ENCODE data around the gene PFN1. TPM values are rescaled to one million over a fixed set of nuclear protein-coding genes. Genes with fewer than 3 reads are reported as not detected.
A peak's percentile ranks its signal among the peaks of the same experiment; 100 is the strongest.
"Not testable (repeated sequence)": the region's sequence is repeated elsewhere in the genome, so short reads cannot be mapped to it uniquely, and the experiment has no call there.

Gene PFN1
- total RNA-seq, 1 experiment from 2014 or later = 263 TPM

DNA sequence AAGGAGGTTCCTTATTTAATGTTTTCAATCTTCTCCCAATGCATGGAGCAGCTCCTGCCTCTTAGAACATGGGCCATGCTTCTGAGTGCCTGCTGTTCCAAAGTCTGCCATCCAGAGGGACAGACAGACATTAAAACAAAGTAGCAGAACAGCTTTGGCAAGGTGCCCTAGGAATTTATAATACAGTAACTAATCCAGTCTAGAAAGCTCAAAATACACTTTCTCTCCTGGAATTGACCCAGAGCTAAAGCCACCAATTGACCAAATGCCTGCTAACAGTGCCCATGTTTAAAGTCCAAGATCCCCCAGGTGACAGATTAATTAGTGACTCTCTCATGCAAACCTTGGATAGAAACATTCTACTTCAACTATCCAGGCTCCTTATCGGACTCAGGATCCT is 34.3 kb downstream of the PFN1 start:
- Histone ChIP-seq H3K4me3 (no peak overlapping the region), H3K9me3 (no peaks in the 10 kb centered on the region), H3K36me3 (no peaks in the 10 kb centered on the region), H3K27me3 (no peaks in the 10 kb centered on the region)
- DNase-seq = no peak

DNA sequence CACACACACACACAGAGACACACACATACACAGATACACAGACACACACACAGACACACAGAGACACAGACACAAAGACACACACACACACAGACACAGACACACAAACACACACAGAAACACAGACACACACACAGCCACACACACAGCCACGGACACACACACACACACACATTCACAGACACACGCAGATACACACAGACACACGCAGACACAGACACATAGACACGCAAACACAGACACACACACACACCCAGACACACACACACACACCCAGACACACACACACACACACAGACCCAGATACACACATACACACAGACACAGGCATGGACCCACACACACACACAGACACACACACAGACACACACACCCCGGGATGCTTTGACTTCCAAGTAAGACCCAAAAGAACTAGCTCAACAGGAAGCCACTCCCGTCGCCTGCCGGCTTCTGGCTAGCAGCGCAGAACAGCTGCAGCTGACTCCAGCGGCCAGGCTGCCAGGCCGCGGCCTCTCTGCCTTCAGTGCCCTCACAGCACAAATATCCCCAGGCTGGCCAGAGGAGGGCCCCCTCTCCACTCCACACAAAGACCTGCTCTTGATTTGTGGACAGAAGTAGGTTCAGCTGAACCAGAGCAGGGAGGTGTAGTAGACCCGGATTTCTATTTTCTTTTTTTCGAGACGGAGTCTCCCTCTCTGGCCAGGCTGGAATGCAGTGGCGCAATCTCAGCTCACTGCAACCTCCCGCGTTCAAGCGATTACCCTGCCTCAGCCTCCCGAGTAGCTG is 39.4 kb downstream of the PFN1 start:
- H3K36me3 ChIP-seq = no peaks in the 10 kb centered on the region
- DNase-seq = peak; percentile 87
- no peaks in the 10 kb centered on the region for H3K9me3 ChIP-seq
- H3K27me3 ChIP-seq = no peaks in the 10 kb centered on the region
- H3K4me3 ChIP-seq = no peak overlapping the region

DNA sequence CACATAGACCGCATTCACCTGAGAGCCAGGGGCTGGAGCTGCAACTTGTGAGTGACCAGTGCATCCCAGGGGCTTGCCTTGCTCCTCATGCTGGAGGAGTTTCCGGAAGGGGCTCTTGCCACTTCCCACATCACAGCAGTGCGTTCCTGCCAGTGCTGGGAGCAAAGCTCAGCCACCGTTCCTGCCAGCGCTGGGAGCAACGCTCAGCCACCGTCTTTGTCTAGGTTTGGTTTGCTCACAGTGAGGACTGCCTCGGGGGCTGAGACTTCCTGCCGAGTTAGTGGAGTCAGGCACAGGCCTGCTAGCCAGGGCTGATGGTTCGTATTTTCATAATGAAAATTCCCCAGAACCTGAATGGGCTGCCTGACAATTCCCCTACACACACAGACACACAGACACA is 40.0 kb downstream of the PFN1 start:
- no peaks in the 10 kb centered on the region for H3K9me3 ChIP-seq
- no peaks in the 10 kb centered on the region for H3K27me3 ChIP-seq
- no peaks in the 10 kb centered on the region for H3K36me3 ChIP-seq
- peak; percentile 19 for DNase-seq
- H3K4me3 ChIP-seq = no peak overlapping the region

DNA sequence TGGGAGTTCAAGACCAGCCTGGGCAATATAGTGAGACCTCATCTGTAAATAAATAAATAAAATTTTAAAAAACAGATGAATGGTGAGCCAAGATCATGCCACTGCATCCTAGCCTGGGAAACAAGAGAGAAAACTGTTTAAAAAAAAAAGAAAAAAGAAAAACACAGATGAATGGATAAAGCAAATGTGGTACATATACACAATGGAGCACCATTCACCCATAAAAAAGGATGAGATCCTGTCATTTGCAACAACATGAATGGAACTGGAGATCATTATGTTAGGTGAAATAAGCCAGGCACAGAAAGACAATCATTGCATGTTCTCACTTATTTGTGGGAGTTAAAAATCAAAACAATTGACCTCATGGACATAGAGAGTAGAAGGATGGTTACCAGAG is 41.7 kb downstream of the PFN1 start:
- H3K27me3 ChIP-seq, DNase-seq, H3K36me3 ChIP-seq, H3K9me3 ChIP-seq, H3K4me3 ChIP-seq: not testable (repeated sequence)

DNA sequence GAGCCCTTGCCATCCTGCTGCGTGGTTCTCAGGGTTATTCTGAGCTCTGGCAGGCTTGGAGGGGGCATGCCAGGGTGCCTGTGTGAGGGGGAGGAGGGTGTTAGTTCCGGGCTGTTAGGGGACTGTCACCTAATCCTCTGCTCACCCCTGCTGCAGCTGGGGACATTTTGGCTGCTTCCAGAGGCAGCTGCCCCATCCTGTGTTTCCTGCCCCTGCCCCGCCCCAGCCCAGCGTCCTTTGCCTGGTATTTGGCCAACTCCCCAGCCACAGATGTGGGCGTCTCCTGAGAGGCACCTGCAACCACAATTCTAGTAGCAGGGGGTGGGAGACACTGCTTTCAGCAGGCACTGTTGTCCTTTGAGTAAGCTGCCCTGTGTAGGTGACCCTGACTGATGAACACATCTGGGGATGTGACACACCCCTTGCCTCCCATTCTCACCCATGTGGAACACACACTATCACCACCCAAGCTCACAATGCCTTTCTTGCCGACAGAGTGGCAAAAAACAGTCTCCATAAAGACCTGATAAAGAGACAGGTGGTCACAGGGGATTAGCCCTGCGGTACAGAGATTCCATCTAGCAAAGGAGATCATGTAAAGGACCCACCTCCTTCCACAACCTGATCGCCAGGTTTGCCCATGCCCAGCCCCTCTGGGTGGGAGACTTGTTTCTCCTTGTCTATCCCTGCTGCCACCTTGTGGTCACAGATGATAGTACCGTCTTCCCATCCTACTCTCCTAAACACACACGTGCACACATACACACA is 45.1 kb downstream of the PFN1 start, which contains the start of gene CHRNE:
CHRNE (minus strand) TSS at position 48 of the 768 bp plus-strand sequence; CDS start at position 13, 35 bp downstream.
- DNase-seq = peak; percentile 48
- Histone ChIP-seq H3K36me3 (no peaks in the 10 kb centered on the region), H3K4me3 (no peak within 1 kb of the TSS), H3K27me3 (no peaks in the 10 kb centered on the region), H3K9me3 (no peaks in the 10 kb centered on the region)

DNA sequence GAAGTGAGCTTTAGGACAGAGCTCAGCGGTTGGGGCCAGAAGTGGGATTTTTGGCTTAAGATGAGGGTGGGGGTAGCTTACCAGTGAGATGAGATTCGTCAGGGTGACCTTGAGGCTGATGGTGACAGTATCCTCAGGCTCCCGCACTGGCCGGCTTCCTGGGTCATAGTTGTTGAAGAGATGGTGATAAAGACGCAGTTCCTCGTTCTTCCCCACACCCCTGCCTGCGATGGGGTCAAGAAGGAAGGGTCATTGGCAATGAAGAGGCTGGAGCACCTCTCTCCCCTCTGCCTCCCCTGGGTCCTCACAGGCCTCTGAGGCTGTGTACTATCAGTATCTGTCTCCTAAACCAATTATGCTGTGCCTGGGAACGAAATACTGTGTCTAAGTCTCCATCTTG is 45.8 kb downstream of the PFN1 start:
- H3K4me3 ChIP-seq = no peak overlapping the region
- no peaks in the 10 kb centered on the region for H3K9me3 ChIP-seq
- no peaks in the 10 kb centered on the region for H3K27me3 ChIP-seq
- no peaks in the 10 kb centered on the region for H3K36me3 ChIP-seq
- DNase-seq = no peak

DNA sequence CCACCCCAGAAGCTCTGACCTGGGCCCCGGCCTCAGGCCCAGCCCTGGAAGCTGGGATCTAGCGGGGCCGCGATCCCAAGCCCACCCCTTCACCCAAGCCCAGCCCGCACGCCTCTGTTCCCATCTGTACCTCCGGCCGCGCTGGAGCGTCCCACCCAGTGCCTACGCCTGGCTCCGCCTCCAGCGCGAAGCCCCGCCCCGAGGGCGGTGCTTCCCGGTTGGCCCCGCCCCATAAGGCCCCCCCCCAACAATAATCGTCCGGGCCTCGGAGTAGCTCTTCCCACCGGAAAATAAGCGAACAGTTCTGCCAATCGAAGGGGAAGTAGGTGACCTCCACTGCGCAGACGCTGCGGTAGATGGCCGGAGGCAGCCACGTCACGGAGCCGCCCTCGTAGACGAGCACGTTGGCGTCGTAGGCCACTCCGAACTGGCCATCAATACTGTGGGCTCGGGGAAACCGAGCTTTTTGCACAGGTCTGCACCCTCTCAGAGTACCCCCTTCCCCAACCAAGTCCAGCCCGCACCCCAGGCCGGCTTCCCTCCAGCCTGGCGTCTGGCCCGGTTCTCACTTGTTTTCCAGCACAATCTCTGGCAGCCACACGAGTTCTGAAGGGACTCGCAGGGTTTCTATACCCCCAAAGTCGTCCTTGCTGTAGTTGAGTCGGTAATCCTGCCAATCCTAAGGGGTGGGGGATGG is 46.5 kb downstream of the PFN1 start:
- Histone ChIP-seq H3K9me3 (no peaks in the 10 kb centered on the region), H3K27me3 (no peaks in the 10 kb centered on the region), H3K36me3 (no peaks in the 10 kb centered on the region), H3K4me3 (no peak overlapping the region)
- no peak for DNase-seq

DNA sequence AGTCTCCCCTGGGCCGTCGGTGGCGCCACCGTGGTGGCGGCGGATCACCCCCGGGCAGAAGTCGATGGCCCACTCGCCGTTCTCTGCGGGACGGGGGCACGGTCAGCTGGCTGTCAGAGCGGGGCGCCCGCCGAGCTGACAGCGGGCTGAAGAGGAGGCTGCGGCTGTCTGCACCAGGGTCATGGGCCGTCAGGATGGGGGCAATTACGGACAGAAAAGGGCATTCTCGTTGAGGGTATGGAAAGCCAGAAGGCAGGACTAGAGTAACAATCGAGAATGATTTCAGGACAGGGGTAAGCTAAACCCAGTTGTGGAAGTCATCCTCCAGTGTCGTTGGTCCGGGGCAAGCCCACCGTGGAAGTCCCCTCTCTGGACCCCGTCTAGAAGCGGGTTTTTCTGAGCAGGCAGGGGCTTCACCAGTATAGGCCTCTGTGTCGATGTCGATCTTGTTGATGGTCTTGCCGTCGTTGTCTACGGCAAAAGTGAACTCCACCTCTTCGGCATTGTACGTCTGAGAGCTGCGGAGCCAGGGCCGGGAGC is 47.2 kb downstream of the PFN1 start:
- H3K9me3 ChIP-seq = no peaks in the 10 kb centered on the region
- no peak for DNase-seq
- no peak overlapping the region for H3K4me3 ChIP-seq
- H3K27me3 ChIP-seq = no peaks in the 10 kb centered on the region
- H3K36me3 ChIP-seq = no peaks in the 10 kb centered on the region

DNA sequence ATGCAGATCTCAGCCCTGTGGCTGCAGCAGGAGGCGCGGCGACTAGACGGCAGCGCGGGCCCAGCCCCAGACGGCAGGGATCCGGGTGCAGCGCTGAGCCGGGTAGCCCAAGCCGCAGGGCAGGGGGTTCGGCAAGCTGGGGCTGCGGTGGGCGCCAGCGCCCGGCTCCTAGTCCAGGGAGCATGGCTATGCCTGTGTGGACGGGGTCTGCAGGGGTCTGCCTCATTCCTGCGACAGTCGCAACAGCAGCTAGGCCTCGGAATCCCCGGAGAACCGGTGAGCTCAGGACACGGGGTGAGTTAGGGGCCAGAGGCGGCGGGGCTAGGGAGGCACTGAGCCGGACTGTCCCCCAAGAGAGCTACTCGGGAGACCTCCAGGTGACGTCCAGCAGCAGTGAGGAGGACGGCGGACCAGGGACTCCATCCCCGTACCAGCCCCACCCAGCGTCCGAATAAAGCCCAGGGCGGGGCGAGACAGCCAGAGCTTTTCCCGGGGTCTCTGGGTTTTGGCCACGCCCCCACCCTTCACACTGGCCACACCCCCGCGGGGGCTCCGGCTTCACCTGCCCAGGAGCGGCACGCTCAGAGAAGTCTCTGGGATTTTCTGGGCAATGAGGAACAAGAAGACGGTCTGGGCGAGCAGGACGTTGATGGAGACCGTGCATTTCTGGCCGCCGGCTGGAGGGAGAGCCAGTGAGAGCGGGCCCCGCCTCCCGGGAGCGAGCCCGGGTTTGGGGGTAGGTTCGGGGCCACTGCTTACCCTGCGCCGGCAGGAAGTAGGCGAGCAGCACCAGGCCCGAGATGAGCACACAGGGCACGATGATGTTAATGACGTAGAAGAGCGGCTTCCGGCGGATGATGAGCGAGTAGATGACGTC is 47.9 kb downstream of the PFN1 start:
- Histone ChIP-seq H3K4me3 (no peak overlapping the region), H3K9me3 (no peaks in the 10 kb centered on the region), H3K27me3 (no peaks in the 10 kb centered on the region), H3K36me3 (no peaks in the 10 kb centered on the region)
- DNase-seq = no peak

DNA sequence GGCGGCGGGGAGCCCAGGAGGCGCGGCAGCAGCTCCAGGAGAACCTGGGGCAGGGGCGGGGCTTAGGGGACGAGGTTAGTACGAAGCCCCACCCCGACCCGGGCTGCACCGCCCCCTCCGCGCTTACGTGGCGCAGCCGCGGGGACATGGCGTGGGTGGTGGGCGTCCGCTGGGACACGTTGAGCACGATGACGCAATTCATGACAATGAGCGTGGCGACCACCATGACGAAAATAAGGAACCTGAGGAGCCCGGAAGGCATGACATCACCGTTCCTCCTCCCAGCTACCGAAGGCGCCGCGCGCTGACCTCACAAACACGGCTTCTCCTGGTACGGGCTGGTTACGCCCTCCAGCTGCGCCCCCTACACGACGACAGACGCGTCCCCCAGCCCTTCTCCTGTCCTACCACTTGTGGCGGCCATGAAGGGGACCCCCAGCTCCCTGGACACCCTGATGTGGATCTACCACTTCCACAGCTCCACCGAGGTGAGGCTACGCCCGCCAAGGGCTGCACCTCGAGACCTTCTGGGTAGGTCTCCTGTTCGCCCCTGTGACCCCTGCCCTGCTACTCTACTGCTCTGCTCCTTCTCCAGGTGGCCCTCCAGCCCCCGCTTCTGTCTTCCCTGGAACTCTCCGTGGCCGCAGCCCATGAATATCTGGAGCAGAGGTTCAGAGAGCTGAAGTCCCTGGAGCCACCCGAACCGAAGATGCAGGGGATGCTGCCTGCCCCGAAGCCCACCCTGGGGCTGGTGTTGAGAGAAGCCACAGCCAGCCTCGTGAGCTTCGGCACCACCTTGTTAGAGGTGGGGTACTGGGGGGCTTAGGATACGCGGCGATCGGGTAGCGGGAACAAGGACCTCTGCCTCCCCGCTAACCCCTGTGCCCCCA is 48.7 kb downstream of the PFN1 start, which contains the start of gene C17orf107:
C17orf107 (plus strand) TSS at position 196 of the 890 bp plus-strand sequence; CDS start at position 423, 227 bp downstream.
- no peaks in the 10 kb centered on the region for H3K36me3 ChIP-seq
- no peaks in the 10 kb centered on the region for H3K27me3 ChIP-seq
- no peak for DNase-seq
- no peaks in the 10 kb centered on the region for H3K9me3 ChIP-seq
- H3K4me3 ChIP-seq = no peak within 1 kb of the TSS

DNA sequence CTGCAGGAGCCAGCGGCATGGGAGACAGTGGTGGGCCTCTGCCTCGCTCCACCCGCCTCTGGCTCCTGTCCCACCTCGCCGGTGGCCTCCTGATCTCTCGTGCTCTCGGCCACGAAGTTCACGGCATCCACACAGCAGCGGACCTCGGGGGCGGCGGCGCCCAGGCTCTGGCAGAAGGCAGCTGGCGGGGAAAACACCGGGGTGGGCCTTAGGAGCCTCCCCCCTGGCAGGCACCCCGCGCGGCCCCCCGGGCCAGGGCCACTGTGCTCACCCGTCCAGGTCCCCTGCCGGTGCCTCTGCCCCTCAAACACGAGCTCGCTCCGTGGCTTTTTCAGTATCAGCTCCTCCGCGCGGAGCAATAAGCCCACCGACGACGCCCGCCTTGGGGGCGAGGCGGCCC is 49.4 kb downstream of the PFN1 start:
- Histone ChIP-seq H3K27me3 (no peaks in the 10 kb centered on the region), H3K4me3 (no peak overlapping the region), H3K9me3 (no peaks in the 10 kb centered on the region), H3K36me3 (no peaks in the 10 kb centered on the region)
- no peak for DNase-seq

DNA sequence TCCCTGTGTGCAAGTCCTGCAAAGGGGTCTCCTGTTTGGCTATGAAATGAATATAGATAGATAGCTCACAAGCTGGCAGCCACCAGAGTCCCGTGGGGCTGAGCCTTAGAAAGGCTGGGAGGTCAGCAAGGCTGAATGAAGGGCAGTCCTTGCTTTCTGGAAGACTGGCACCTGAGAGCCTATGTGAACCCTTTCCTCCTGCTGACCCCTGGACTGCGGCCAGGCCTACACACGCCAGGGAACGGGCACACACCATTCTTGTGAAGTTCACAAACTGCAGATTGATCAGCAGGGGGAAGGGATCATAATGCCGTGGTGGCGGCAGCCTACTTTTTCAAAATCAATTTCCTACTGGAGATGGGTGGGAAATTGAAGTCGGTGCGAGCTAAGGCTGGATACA is 50.0 kb downstream of the PFN1 start:
- no peak overlapping the region for H3K4me3 ChIP-seq
- H3K9me3 ChIP-seq = no peaks in the 10 kb centered on the region

DNA sequence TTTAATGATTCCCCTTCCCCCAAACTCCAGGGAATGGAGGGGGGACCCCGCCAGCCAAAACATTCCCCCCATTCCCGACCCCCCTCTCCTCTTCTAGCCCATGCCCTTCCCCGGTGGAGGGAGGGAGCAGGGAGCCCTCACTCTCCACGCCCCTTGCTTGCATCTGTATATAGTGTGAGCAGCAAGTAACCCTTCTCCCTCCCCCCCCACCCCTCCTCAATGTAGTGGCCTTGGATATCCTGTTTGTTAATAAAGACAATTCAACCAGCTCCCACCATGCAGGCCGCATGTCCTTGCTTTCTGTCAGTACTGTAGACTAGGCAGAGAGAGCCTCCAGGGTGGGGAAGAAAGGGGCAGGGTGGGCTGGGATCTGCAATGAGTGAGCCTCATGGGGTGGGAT is 50.5 kb downstream of the PFN1 start:
- Histone ChIP-seq H3K27me3 (no peaks in the 10 kb centered on the region), H3K9me3 (no peaks in the 10 kb centered on the region), H3K4me3 (no peak overlapping the region), H3K36me3 (no peaks in the 10 kb centered on the region)
- DNase-seq = no peak

More for the DNA sequence above, 50.0 kb downstream of the PFN1 start:
- no peak for DNase-seq
- no peaks in the 10 kb centered on the region for H3K36me3 ChIP-seq
- no peaks in the 10 kb centered on the region for H3K27me3 ChIP-seq

DNA sequence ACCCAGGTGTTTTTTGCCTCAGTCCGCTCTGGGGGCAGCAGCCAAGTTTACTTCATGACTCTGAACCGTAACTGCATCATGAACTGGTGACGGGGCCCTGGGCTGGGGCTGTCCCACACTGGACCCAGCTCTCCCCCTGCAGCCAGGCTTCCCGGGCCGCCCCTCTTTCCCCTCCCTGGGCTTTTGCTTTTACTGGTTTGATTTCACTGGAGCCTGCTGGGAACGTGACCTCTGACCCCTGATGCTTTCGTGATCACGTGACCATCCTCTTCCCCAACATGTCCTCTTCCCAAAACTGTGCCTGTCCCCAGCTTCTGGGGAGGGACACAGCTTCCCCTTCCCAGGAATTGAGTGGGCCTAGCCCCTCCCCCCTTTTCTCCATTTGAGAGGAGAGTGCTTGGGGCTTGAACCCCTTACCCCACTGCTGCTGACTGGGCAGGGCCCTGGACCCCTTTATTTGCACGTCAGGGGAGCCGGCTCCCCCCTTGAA is 51.1 kb downstream of the PFN1 start:
- Histone ChIP-seq H3K4me3 (no peak overlapping the region), H3K27me3 (no peaks in the 10 kb centered on the region), H3K36me3 (no peaks in the 10 kb centered on the region), H3K9me3 (no peaks in the 10 kb centered on the region)
- DNase-seq = no peak
